IMR-90 (cell line): ENCODE measurements around the gene COL9A3.

ENCODE experiments used
- MAZ ChIP-seq: IDR thresholded peaks from 2 replicates; pipeline ENCODE4 v1.6.1; 2012; ENCODE audit warnings: low read depth, mild to moderate bottlenecking, low read length, improper control_type of control experiment, moderate library complexity, borderline replicate concordance
- POLR2A ChIP-seq: IDR thresholded peaks from 2 replicates; pipeline ENCODE4 v1.6.1; 2012; ENCODE audit warnings: mild to moderate bottlenecking, low read depth, low read length
- TF ChIP-seq, protein P1 (sequence below): conservative IDR thresholded peaks from 2 replicates; pipeline ENCODE4 v1.5.1; 2012; ENCODE audit warnings: mild to moderate bottlenecking, low read depth, low read length, improper control_type of control experiment
- TF ChIP-seq, protein P2 (sequence below): fragments of 150-350 bp; IDR thresholded peaks from 2 replicates; pipeline ENCODE4 v1.6.1; 2017; ENCODE audit warnings: mild to moderate bottlenecking, antibody characterized with exemption, low read length, low read depth

DNA sequence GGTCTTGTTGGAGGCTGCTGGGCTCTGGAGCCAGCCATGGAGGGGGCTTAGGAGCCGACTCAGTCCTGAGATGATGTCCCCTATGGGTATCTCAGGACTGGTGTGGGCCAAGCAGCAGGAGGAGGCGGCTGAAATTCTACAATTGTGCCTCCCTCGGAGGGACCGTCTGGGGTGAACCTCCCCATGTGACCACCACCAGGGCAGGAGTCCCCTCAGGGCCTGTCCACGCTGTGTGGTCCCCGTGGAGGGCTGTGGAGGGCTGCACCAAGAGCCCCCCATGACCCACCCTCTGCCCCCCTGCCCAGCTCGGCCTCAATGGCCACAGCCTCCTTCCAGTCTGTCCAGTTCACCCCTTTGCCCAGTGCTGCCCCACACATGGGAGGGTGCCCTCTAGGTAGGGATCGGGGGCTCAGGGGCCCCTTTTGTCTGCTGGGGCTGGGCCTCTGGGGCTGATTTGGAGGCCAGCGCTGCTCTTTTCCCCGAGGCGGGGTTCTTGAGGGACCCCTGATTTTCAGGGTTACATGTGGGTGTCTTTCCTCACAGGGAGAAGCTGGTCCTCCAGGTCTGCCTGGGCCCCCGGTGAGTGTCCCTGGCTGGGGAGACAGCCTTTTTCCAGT lies 1.2 kb downstream of the COL9A3 start:
- TF ChIP-seq MAZ (no peak), POLR2A (no peak)
- TF ChIP-seq, protein P1, sequence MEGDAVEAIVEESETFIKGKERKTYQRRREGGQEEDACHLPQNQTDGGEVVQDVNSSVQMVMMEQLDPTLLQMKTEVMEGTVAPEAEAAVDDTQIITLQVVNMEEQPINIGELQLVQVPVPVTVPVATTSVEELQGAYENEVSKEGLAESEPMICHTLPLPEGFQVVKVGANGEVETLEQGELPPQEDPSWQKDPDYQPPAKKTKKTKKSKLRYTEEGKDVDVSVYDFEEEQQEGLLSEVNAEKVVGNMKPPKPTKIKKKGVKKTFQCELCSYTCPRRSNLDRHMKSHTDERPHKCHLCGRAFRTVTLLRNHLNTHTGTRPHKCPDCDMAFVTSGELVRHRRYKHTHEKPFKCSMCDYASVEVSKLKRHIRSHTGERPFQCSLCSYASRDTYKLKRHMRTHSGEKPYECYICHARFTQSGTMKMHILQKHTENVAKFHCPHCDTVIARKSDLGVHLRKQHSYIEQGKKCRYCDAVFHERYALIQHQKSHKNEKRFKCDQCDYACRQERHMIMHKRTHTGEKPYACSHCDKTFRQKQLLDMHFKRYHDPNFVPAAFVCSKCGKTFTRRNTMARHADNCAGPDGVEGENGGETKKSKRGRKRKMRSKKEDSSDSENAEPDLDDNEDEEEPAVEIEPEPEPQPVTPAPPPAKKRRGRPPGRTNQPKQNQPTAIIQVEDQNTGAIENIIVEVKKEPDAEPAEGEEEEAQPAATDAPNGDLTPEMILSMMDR = no peak
- TF ChIP-seq, protein P2, sequence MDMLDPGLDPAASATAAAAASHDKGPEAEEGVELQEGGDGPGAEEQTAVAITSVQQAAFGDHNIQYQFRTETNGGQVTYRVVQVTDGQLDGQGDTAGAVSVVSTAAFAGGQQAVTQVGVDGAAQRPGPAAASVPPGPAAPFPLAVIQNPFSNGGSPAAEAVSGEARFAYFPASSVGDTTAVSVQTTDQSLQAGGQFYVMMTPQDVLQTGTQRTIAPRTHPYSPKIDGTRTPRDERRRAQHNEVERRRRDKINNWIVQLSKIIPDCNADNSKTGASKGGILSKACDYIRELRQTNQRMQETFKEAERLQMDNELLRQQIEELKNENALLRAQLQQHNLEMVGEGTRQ = no peak
